GM19043 (cell line): ENCODE measurements around the gene HAVCR2.
"Not testable (repeated sequence)": the region's sequence is repeated elsewhere in the genome, so short reads cannot be mapped to it uniquely, and the experiment has no call there.

Experiments
- ATAC-seq: cut with Tn5 transposase; IDR thresholded peaks from one replicate; pipeline ENCODE4 v1.9.1; 2021; ENCODE audit warnings: low read depth; ENCODE audit not compliant: unreplicated experiment

HAVCR2 gene

DNA sequence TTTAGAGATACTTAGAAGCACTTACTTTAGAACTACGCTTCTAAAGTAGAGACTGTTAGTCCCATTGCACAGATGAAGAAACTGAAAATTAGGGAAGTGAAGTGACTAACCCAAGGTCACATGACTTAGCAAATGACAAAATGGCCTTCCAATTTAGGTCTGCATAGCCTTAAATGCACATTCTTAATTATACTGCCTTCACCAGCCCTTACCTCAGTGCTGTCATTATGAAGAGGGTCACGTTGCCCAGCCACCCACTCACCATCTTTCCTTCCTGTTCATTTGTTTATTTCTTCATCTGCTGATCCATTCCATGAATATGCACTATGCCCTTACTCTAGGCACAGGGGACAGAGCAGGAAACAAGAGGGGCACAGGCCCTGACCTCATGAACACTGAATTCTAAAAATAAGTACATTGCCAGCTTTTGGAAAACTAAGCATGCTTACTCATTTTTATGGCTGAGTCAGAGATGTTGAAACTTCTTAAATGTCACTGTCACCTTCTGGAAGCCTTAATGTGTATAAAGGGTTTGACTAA, 8.6 kb downstream of the HAVCR2 start:
- no peak for ATAC-seq

DNA sequence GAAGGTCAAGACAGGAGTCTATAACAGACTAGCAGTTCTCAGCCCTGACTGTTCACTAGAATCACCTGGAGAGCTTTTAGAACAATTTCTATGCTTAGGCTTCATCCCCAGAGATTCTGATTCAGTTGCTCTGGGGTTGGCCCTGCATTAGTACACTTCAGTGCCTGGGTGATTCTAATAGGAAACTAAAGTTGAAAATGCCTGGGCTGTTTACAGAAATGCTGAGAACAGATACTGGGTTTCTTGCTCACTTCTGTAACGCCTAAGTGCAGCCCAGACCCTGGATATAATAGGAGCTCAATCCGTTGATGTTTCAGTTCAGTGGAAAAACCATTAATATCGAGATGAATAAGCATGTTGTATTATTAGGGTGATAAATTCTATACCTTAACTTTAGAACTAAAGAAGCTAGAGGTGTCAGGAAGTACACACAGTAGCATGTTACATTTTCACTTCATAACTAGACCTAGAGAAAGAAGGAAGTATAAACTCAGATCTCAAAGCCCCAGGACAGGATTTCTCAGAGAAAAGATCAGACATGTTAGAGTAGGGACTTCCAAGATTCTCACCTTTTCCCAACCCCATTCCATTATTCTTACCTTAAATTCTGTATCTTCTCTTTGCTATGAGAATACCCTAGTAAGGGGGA, 20.4 kb downstream of the HAVCR2 start:
- ATAC-seq, result peak; percentile 65

DNA sequence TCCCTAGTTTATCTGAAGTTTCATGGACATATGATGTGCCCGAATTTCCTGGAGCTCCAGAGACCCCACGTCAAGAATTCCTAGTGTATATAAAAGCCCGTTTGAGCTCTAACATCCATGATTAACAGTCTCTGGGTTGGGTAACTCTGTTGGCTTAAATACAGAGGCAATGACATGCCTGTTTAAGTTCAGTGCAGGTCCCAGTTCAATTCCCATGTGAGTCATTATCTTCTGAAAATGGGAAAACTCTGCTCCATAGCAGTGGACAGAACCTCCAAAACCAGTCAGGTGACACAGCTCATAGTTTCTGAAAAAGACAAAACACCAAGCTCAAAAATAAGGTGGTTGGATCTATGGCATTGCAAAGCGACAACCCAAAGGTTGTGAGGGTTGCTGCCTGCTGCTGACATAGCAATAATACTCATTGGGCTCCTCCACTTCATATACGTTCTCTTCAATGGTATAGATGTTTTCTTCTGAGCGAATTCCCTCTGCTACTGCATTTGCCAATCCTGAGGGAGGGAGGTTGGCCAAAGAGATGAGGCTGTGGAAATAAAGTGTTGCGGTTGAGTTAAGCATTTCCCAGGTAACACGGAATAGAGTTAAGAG, 22.0 kb downstream of the HAVCR2 start:
- no peak for ATAC-seq

DNA sequence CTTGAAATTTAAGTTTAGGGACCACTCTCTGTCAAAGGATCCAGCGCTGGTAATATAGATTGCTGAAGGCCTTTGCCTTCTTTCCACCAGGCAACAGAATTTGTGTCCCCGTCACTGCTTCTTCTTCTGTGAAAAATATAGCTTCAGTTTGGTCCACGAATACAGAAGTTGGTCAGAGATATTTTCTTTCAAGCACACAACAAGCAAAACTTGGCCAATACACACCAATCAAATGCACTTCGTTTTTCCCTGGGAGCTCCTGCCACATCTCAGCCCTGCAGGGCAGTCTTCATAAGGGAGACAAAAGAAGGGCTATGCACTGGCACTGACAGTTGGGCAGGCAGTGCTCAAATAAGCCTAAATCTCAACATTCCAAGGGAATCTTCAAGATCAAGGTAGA, 22.9 kb downstream of the HAVCR2 start:
- ATAC-seq, result no peak

DNA sequence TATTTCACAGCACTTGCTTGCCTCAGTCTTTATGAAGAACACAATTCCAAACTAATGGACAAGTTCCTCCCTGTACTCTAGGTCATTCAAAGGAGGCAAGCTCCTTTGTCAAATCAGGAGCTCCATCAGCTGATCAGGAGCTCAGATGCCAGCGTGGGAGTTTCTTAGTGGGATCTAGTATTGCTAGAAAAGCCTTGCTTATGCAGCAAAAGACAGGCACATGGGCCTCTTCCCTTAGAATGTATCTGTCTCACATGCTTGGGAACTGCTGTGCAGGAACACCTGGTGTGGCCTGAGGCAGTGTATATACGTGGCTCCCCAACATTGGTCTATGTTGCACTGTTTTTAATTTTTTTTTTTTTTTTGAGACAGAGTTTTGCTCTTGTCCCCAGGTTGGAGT, 28.6 kb downstream of the HAVCR2 start:
- no peak for ATAC-seq

DNA sequence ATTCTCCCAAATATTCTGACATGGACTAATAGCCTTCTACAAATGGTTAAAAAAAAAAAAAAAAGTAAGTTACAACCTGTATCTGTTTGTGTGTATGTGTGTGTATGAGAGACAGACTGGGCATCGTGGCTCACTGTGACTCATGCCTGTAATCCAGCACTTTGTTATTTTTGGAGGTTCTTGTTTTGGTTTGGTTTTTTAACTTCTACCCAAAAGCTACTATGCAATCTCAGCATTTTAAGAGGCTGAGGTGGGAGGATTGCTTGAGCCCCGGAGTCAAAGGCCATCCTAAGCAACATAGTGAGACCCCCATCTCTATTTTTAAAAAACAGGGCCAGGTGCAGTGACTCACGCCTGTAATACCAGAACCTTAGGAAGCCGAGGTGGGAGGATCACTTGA, 32.3 kb downstream of the HAVCR2 start:
- ATAC-seq, result no peak

DNA sequence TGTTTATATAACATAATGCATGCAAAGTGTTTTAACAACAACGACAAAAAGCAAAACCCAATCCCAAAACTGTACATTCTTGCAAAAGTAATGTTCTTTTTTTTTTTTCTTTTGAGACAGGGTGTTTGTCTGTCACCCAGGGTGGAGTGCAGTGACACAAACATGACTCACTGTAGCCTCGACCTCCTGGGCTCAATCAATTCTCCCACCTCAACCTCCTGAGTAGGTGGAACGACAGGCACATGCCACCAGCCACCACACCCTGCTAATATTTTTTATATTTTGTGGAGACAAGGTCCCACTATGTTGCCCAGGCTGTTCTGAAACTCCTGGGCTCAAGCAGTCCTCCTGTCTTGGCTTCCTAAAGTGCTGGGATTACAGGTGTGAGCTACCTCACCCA, 36.3 kb downstream of the HAVCR2 start:
- no peak for ATAC-seq

DNA sequence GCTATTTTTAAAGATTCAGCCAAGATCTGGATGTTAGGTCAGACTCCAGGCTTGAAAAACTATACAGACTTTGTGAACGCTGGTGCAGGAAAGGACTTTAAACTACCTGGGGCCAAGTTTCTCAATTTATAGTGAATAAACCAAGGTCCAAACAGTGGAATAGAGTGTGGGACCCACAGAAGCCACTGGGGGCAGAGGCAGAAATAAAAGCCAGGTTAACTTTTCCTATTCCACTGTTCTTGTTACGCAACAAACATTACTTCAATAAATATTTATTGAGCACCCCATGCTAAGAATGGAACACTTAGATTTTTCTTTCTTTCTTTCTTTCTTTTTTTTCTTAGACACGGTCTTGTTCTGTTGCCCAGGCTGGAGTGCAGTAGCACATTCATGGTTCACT, 38.9 kb downstream of the HAVCR2 start:
- no peak for ATAC-seq

DNA sequence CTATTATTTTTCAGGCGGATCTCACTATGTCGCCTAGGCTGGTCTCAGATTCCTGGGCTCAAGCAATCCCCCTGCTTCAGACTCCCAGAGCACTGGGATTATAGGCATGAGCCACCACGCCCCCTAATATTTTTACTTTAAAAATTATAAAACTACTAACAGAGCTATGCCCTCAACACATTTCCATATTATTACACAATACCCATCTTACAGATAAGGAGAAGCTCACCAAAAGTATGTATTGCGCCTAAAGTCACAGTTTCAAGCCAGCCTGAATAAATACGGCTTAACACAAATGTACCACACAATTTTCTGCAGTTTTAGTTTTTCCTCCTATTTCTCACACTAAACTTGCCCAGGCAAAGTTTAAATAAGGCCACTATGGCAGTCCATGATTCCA, 40.1 kb downstream of the HAVCR2 start:
- ATAC-seq, result no peak

DNA sequence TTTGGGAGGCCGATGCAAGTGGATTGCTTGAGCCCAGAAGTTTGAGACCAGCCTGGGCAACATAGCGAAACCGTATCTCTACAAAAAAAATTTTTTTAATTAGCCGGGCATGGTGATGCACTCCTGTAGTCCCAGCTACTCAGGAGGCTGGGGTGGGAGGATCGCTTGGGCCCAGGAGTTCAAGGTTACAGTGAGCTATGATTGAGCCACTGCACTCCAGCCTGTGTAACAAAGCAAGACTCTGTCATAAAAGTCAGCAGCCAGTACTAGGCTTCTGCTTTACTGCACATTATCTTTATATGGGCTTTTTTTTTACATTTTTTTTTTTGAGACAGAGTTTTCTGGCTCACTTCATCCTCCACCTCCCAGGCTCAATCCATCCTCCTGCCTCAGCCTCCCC, 40.5 kb downstream of the HAVCR2 start:
- no peak for ATAC-seq

DNA sequence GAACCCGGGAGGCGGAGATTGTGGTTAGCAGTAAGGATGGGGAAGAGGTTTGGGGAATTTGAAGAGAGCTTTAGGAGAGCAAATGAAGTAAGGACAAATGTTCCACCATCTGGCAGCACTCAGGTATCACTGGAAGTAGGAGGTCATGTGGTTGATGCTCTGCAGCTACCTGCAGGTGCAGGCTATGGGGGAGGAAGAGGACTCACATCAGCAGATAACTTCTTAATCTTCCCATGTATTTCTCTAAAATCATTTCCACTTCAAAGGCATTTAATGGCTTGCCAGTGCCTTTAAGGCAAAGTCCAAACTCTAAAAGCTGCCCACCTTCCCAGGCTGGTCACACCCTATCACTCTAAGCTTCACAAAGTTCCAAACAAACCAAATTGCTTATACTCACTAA, 41.8 kb downstream of the HAVCR2 start:
- no peak for ATAC-seq

DNA sequence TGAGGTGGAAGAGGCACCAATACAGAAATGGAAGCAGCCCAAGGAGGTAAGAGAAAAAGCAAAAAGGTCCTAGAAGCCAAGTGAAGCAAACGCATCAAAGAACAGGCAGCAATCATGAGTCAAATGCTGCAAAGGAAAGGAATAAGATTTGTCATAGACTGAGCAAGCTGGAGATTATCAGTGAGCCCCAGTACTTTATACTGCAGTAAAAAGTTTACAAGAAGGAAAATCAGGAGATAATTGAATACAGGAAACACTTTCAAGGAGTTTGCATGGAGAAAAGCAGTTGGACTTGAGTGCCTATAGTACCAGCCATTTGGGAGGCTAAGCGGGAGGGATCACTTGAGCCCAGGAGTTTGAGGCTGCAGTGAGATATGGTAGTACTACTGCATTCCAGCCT, 42.8 kb downstream of the HAVCR2 start:
- no peak for ATAC-seq

DNA sequence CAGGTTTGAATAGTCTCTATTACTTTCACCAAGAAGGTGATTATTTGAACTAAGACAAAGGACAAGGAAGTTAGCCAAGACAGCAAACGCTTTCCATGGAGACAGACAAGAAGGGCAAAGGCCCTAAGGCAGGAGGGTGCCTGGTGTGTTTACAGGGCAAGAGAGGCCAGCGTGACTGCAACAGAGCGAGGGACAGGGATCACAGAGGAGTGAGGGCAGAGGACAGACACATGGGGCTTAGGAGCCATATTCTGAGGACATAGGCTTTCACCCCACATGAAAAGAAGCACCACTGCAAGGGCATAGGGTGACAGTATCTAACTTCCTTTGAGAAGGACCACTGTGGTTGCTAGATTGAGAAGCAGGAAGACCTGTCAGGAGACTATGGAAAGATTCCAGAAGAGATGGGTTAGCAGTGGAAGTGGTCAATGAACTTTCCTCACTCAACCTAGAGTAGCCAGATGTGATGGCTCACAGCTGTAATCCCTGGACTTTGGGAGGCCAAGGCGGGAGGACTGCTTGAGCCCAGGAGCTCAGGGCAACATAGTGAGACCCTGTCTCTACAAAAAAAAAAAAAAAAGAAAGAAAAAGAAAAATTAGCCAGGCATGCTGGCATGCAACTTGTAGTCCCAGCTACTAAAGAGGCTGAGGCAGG, 44.9 kb downstream of the HAVCR2 start:
- ATAC-seq, result no peak

DNA sequence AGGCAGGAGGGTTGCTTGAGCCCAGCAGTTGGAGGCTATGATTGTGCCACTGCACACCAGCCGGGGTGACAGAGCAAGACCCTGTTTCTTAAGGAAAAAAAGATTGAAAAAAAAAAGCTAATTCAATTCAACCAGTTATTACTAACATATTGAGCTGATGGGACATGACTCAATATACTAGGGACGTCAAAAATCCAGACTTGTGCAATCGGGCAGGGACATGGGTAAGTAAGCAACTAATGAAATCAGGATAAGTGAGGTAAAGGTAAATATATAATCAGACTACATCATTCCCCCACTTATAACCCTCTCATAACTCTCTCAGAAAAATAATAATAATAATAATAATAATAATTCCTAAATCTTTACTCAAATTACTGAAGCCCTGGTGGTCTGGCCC, 49.0 kb downstream of the HAVCR2 start:
- no peak for ATAC-seq

DNA sequence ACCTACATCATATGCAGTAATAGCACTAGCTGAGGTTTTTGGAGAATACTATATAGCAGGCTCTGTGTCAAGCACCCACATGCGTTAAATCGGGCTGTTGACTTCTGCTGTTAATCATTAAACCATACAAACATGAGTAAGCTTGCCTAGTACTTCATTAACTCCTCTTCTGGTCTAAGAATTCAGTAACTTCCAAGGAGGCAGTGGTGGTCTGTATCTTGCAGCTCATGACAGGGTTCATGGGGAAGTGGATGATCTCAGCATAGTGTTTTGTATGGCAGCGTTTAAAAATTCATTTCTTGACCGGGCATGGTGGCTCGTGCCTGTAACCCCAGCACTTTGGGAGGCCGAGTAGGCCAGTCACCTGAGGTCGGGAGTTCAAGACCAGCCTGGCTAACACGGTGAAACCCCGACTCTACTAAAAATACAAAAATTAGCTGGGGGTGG, 49.7 kb downstream of the HAVCR2 start, which contains the start of gene HAVCR1:
HAVCR1 (minus strand) TSS at position 24 of the 447 bp plus-strand sequence. CDS start 1,173 bp downstream, outside the sequence.
- peak; percentile 74 for ATAC-seq

DNA sequence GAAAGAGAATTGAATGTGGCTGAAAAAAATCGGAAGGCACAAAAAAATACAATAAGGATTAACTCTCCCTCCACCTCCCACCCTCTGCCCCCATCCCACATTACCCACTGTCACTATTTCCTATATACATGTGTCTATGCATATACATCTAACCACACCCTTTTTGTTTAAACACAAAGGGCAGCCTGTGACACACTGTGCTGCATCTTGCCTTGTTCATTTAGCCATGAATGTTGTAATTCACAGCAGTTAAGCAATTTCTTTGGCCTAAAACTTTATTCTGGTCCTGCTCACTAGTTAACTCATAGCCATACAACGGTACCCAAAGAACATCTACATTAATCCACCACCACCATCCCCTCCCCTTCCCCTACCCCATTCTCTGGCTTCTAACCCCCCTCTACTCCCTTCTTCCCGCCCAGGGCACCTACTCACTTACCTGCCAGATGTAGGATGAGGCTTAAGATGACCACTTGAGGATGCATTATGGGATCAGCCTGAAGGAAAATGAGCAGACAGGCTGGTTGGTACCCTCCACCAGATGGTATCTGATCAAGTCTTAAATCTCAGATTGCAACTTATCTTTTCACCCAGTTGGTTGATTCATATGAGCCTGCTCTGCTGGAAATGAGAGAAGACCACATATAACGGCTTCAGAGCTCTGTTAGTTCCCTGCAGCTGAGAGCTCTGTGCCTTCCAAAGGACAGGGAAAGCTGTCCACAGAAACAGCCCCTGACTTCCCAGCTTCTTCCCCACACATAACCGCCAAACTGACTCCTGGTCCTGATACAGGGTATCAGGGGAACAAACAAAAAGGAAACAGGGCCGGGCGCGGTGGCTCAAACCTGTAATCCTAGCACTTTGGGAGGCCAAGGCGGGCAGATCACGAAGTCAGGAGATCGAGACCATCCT, 51.1 kb downstream of the HAVCR2 start:
- no peak for ATAC-seq

DNA sequence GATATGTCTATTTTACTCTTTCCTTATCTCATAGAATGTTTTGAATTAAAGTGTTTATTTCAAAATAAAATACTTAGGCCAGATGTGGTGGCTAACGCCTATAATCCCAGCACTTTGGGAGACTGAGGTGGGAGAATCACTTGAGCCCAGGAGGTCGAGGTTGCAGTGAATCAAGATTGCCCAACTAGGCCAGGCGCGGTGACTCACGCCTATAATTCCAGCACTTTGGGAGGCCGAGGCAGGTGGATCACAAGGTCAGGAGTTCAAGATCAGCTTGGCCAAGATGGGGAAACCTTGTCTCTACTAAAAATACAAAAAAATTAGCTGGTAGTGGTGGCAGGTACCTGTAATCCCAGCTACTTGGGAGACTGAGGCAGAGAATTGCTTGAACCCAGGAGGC, 52.0 kb downstream of the HAVCR2 start:
- not testable (repeated sequence) for ATAC-seq

DNA sequence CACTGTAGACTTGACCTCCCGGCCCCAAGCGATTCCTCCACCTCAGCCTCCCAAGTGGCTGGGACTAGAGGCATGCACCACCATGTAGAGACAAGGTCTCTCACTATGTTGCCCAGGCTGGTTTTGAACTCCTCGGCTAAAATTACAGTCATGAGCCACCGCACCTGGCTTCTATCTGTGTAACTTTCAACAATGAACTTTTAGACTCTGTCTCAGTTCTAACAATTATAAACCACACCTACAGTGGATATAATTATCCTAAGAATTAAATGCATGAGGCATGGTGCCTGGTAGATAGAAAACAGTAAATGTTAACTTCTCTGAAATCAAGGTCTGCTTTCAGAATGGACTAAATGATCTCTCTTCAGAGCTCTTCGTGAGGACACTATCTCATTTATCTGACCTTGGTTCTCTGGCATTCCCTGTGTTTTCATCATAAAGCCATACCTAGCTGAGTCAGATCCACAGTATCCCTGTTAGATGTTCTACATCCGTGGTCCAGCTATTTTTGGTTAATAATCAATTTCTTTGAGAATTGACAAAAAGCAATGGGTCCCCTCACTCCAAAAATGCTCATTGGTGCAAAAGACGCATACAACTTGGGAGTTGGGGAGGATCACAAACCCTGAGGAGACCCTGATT, 57.1 kb downstream of the HAVCR2 start:
- ATAC-seq, result no peak

DNA sequence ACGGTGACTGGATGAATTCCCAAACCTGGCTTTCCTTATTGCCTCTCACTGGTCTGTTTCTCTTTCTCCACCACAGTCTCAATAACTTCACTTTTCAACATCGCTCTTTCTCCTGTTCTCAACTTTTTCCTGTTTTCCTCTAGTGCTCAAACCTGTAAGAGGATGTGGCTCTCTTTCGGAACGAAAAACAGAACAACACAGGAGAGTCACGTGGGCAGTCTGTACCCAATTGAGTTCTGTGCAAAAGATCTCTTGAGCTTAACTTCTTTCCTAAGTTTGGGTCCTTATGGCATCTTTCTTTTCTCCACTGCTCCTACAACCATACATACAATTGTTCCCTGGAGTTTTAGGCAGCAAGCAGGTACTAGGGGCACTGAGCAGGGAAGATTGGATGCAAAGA, 58.8 kb downstream of the HAVCR2 start:
- peak; percentile 34 for ATAC-seq

DNA sequence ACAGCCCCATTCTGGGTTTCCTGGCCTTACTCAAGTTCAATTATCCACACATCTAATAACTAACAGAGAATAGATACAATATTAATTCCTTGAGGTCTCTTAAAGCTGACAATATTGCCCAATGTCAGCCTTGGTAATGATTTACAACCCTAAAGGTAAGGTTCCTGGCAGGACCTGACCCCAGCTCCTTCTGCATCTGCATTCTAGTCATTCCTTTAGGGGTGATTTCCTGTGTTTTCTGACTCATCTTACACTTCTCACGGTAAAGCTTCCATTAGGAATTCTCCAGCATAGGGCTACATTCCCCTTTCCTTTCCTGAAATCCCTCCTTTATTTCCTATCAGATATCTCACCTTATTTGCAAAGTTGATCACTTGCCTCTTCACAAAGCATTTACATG, 59.2 kb downstream of the HAVCR2 start:
- no peak for ATAC-seq
